ENCODE results near the gene SH2D5.

SH2D5 gene

GRCh38 chr1:20711285-20712214, 21.0 kb downstream of the SH2D5 start:
- DNase-seq = peak in 1 of 2 experiments; percentile 15

GRCh38 chr1:20710469-20711284, 21.8 kb downstream of the SH2D5 start:
- DNase-seq = no peak

GRCh38 chr1:20709868-20710267, 22.6 kb downstream of the SH2D5 start:
- DNase-seq = no peak

GRCh38 chr1:20708891-20709290, 23.6 kb downstream of the SH2D5 start:
- DNase-seq = no peak

GRCh38 chr1:20708057-20708456, 24.4 kb downstream of the SH2D5 start:
- DNase-seq = no peak

GRCh38 chr1:20706841-20707240, 25.7 kb downstream of the SH2D5 start:
- peak in 1 of 2 experiments; percentile 21 for DNase-seq

GRCh38 chr1:20705203-20705755, 27.2 kb downstream of the SH2D5 start:
- no peak for DNase-seq

GRCh38 chr1:20704390-20705202, 27.9 kb downstream of the SH2D5 start:
- DNase-seq = no peak

GRCh38 chr1:20703124-20703756, 29.3 kb downstream of the SH2D5 start:
- DNase-seq = no peak

GRCh38 chr1:20702416-20702815, 30.1 kb downstream of the SH2D5 start:
- peak; percentile 12 to 28 for DNase-seq

- DNase-seq = no peak
Measured at GRCh38 chr1:20701847-20702246, 30.7 kb downstream of the SH2D5 start.

- no peak for DNase-seq
Measured at GRCh38 chr1:20701446-20701845, 31.1 kb downstream of the SH2D5 start.

GRCh38 chr1:20700636-20701215, 31.8 kb downstream of the SH2D5 start:
- no peak for DNase-seq

GRCh38 chr1:20699558-20699957, 32.9 kb downstream of the SH2D5 start:
- DNase-seq = no peak

- DNase-seq = no peak
Measured at GRCh38 chr1:20698195-20698910, 34.1 kb downstream of the SH2D5 start.

GRCh38 chr1:20697563-20697962, 34.9 kb downstream of the SH2D5 start:
- no peak for DNase-seq

- peak; percentile 86 for DNase-seq
Measured at GRCh38 chr1:20696397-20697333, 35.8 kb downstream of the SH2D5 start.

- DNase-seq = no peak
Measured at GRCh38 chr1:20695515-20695914, 37.0 kb downstream of the SH2D5 start.

- no peak for DNase-seq
Measured at GRCh38 chr1:20693623-20694022, 38.9 kb downstream of the SH2D5 start.

- DNase-seq = no peak
Measured at GRCh38 chr1:20691872-20692271, 40.6 kb downstream of the SH2D5 start.

Data from Kasumi-1 (cell line).